Measurements from ENCODE around the gene KCTD5.
"Not testable (repeated sequence)": the region's sequence is repeated elsewhere in the genome, so short reads cannot be mapped to it uniquely, and the experiment has no call there.

Gene KCTD5

DNA sequence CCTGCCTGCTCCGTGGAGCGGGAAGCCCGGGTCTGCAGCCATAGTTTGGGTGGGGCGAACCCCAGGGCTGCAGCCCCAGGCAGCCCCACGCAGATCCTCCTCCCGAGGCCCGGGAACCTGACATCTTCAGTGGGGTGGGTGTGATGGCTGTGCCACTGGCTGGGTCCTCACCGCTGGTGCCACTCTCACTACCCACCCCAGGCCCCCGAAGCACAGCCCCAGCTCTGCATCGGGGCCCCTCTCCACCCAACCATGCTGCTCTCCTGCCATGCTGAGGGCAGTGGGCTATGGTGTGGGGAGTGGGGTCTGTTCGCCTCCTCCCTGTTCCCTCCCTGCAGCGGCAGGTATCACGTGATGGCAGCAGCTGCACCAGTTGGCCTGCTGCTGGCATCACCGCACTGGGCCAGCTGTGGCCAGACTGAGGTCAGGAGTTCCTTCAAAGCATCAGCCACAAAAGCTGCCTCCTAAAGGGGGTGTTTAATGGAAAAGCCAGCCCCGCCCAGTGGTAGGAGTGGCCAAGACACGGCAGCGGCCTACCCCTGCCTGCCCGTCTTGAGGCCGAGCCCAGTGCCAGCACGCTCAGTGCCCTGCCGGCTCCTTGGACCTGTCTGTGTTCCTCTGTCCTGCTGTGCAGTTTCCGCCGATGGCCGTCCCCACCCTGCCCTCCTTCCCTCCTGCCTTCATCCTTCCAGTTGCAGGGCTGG is 10.8 kb downstream of the KCTD5 start:
- no peaks in the 10 kb centered on the region for H3K27me3 ChIP-seq (ENCODE audit: low read length)
- peaks cover 3% of the 10 kb centered on the region; the same call in 1 of the 2 replicates for H3K79me2 ChIP-seq (ENCODE audit: insufficient read depth, low read length)
- no peaks in the 10 kb centered on the region for H4K20me1 ChIP-seq (ENCODE audit: low read depth, low read length)
- no peaks in the 10 kb centered on the region for H3F3A ChIP-seq (ENCODE audit: insufficient read depth)
- no peak overlapping the region for H3K4me2 ChIP-seq (ENCODE audit: low read depth, low read length, poor library complexity, severe bottlenecking)
- no peak overlapping the region for H2AFZ ChIP-seq (ENCODE audit: low read depth, low read length, severe bottlenecking)
- TF ChIP-seq EZH2phosphoT487 (conservative IDR thresholded peaks at IDR 0.05; ENCODE audit: low read length), result no peak
- TF ChIP-seq, protein P1, sequence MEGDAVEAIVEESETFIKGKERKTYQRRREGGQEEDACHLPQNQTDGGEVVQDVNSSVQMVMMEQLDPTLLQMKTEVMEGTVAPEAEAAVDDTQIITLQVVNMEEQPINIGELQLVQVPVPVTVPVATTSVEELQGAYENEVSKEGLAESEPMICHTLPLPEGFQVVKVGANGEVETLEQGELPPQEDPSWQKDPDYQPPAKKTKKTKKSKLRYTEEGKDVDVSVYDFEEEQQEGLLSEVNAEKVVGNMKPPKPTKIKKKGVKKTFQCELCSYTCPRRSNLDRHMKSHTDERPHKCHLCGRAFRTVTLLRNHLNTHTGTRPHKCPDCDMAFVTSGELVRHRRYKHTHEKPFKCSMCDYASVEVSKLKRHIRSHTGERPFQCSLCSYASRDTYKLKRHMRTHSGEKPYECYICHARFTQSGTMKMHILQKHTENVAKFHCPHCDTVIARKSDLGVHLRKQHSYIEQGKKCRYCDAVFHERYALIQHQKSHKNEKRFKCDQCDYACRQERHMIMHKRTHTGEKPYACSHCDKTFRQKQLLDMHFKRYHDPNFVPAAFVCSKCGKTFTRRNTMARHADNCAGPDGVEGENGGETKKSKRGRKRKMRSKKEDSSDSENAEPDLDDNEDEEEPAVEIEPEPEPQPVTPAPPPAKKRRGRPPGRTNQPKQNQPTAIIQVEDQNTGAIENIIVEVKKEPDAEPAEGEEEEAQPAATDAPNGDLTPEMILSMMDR (IDR thresholded peaks at IDR 0.05; ENCODE audit: insufficient read depth, low read length, poor library complexity, severe bottlenecking), result no peak
- no peak overlapping the region for H3K27ac ChIP-seq (ENCODE audit: low read depth, low read length)
- H3K9me3 ChIP-seq (ENCODE audit: insufficient read depth, low read length), result no peaks in the 10 kb centered on the region
- H3K9ac ChIP-seq (ENCODE audit: low read length), result no peak overlapping the region
- no peaks in the 10 kb centered on the region for H3K36me3 ChIP-seq (ENCODE audit: low read length)
- no peaks in the 10 kb centered on the region for H3K9me2 ChIP-seq (replicated peaks; ENCODE audit: insufficient read depth, low read length)
- H3K4me3 ChIP-seq (ENCODE audit: insufficient read depth, low read length, poor library complexity, severe bottlenecking), result no peak overlapping the region

DNA sequence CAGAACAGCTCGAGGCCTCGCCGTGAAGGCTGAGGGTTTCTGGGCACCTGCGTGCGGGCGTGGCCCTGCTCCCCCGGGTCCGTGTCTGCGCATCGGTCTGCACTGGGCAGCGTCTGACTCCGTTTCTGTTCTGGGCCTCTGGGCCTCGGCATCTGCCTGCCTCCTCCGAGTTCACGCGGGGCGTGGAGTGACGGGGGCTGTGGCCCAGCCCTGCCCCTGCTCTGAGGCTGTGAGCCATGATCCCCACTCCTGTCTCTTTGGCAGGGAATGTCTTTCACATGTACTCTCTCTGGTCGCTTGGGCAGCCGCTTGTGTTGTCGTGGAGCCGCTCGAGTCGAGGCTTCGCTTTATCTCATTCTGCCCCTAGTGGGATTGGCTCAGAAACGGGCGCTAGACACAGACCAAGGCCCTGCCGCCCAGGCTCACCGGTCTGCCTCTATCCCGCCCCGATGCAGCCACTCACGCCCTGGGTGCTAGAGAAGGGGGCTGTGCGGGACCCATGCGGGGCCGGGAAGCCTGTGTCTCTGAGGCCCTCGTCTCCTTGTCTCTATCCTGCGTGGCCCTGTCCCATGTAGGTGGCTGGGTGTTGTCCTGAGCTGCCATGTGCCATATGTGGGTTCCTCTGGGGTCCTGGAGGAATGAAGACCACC is 14.4 kb downstream of the KCTD5 start:
- H3K79me2 ChIP-seq (ENCODE audit: insufficient read depth, low read length); H3K27ac ChIP-seq (ENCODE audit: low read depth, low read length); H3K9me2 ChIP-seq (replicated peaks; ENCODE audit: insufficient read depth, low read length); H3K4me3 ChIP-seq (ENCODE audit: insufficient read depth, low read length, poor library complexity, severe bottlenecking); H3K36me3 ChIP-seq (ENCODE audit: low read length); H4K20me1 ChIP-seq (ENCODE audit: low read depth, low read length); H3K9ac ChIP-seq (ENCODE audit: low read length); H3F3A ChIP-seq (ENCODE audit: insufficient read depth); H3K4me2 ChIP-seq (ENCODE audit: low read depth, low read length, poor library complexity, severe bottlenecking); H3K27me3 ChIP-seq (ENCODE audit: low read length); H3K9me3 ChIP-seq (ENCODE audit: insufficient read depth, low read length); H2AFZ ChIP-seq (ENCODE audit: low read depth, low read length, severe bottlenecking): not testable (repeated sequence)

DNA sequence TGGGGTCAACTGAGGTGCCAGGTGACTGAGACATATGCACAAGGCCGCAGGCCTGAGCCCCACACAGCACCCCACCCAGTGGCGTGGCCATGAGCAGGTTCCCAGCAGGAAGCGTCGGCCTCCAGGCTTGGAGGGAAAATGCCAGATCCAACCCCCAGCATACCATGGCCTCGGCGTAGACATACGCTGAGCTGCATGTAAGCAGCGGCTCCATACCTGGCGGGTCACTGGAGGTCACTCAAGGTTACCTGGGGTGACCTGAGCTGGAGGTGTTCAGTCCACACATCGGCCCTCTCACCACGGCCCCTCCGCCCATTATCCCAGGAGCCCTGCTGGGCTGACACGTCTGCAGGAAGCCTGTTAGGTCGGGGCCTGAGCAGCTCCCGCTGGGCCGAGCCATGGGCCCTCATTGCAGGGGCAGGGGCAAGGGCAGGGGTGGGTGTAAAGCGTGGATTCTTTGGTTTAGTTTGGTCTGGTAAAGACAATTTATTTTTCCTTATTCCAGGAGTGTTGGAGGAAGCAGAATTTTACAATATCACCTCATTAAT is 15.2 kb downstream of the KCTD5 start:
- H3K27me3 ChIP-seq (ENCODE audit: low read length), result no peaks in the 10 kb centered on the region
- H3K9me3 ChIP-seq (ENCODE audit: insufficient read depth, low read length), result no peaks in the 10 kb centered on the region
- no peaks in the 10 kb centered on the region for H3K36me3 ChIP-seq (ENCODE audit: low read length)
- H3K27ac ChIP-seq (ENCODE audit: low read depth, low read length), result no peak overlapping the region
- H3K4me2 ChIP-seq (ENCODE audit: low read depth, low read length, poor library complexity, severe bottlenecking), result no peak overlapping the region
- no peak overlapping the region for H3K4me3 ChIP-seq (ENCODE audit: insufficient read depth, low read length, poor library complexity, severe bottlenecking)
- H3K9me2 ChIP-seq (replicated peaks; ENCODE audit: insufficient read depth, low read length), result no peaks in the 10 kb centered on the region
- H3F3A ChIP-seq (ENCODE audit: insufficient read depth), result no peaks in the 10 kb centered on the region
- no peaks in the 10 kb centered on the region; the same call in 1 of the 2 replicates for H3K79me2 ChIP-seq (ENCODE audit: insufficient read depth, low read length)
- no peak overlapping the region for H3K9ac ChIP-seq (ENCODE audit: low read length)
- no peak overlapping the region for H2AFZ ChIP-seq (ENCODE audit: low read depth, low read length, severe bottlenecking)
- no peak for TF ChIP-seq EZH2phosphoT487 (conservative IDR thresholded peaks at IDR 0.05; ENCODE audit: low read length)
- TF ChIP-seq, protein P1 (IDR thresholded peaks at IDR 0.05; ENCODE audit: insufficient read depth, low read length, poor library complexity, severe bottlenecking), result no peak
- no peaks in the 10 kb centered on the region for H4K20me1 ChIP-seq (ENCODE audit: low read depth, low read length)

Measured in SU-DHL-6 (cell line).